IMR-90 (cell line): ENCODE measurements around the gene RHBDL1. TPM values are rescaled to one million over a fixed set of nuclear protein-coding genes. Genes with fewer than 3 reads are reported as not detected.

Source experiments
- CEBPB ChIP-seq: IDR thresholded peaks from 2 replicates; pipeline ENCODE4 v1.6.1; 2012; ENCODE audit warnings: low read depth, low read length, improper control_type of control experiment
- ELK1 ChIP-seq: fragments of 150-350 bp; IDR thresholded peaks from 2 replicates; pipeline ENCODE4 v1.6.1; 2016; ENCODE audit warnings: low read depth, mild to moderate bottlenecking, low read length, moderate library complexity, borderline replicate concordance
- RCOR1 ChIP-seq: IDR thresholded peaks from 2 replicates; pipeline ENCODE4 v1.6.1; 2012; ENCODE audit warnings: mild to moderate bottlenecking, low read length, improper control_type of control experiment; ENCODE audit not compliant: insufficient replicate concordance
- USF2 ChIP-seq: fragments of 150-350 bp; IDR thresholded peaks from 2 replicates; pipeline ENCODE4 v1.6.1; 2017; ENCODE audit warnings: mild to moderate bottlenecking, antibody characterized with exemption, low read length, low read depth
- polyA plus RNA-seq, 3 experiments: library from polyadenylated mRNA; depleted of rRNA; stranded (reverse); fragments of >200 nt; gene quantifications; 2 replicates each; pipeline ENCODE4 v1.2.3, GENCODE V29; 2012; ENCODE audit warnings: low replicate concordance in 1 of 3
- total RNA-seq: library from RNA; depleted of rRNA; stranded (reverse); fragments of >200 nt; gene quantifications from 2 replicates; pipeline ENCODE4 v1.2.3, GENCODE V29; 2012

The RHBDL1 gene
- total and polyA plus RNA-seq, 2 of the 4 experiments (the other 2 are of a cell fraction) = 0.72 to 4.1 TPM

GRCh38 chr16:647173-647902 is 28.1 kb upstream of the RHBDL1 start (continued):
- TF ChIP-seq RCOR1 = no peak
- TF ChIP-seq ELK1 = no peak
- TF ChIP-seq USF2 = no peak
- no peak for TF ChIP-seq CEBPB
